H1 (cell line): Measurements from ENCODE around the gene LACTB. TPM values are rescaled to one million over a fixed set of nuclear protein-coding genes. Genes with fewer than 3 reads are reported as not detected.

Experiments used
- CHD1 ChIP-seq: IDR thresholded peaks from 2 replicates; pipeline ENCODE4 v1.6.1; 2012; ENCODE audit warnings: low read depth, low read length, improper control_type of control experiment
- CHD2 ChIP-seq: IDR thresholded peaks from 2 replicates; pipeline ENCODE4 v1.6.1; 2012; ENCODE audit warnings: low read length, improper control_type of control experiment
- PHF8 ChIP-seq: fragments of 200-600 bp; sonication (generic); conservative IDR thresholded peaks from 2 replicates; pipeline ENCODE4 v1.7.1; 2012; ENCODE audit warnings: low read depth, mild to moderate bottlenecking, inconsistent platforms, low read length, moderate library complexity
- SIX5 ChIP-seq: IDR thresholded peaks from 2 replicates; pipeline ENCODE4 v1.6.1; 2011; ENCODE audit warnings: mild to moderate bottlenecking, low read depth, low read length
- TBP ChIP-seq: IDR thresholded peaks from 2 replicates; pipeline ENCODE4 v1.6.1; 2011; ENCODE audit warnings: low read depth, low read length, improper control_type of control experiment
- TEAD4 ChIP-seq: IDR thresholded peaks from 2 replicates; pipeline ENCODE4 v1.6.1; 2012; ENCODE audit warnings: low read depth, low read length, inconsistent platforms, mixed read lengths
- polyA plus RNA-seq, 7 experiments: library from polyadenylated mRNA; depleted of rRNA in 3 of 7; stranded (reverse) in 5 of 7; unstranded in 2 of 7; fragments of >200 nt in 5 of 7; fragments of 200-250 nt in 2 of 7; gene quantifications; 1 replicate in 5 of 7; 2 replicates in 1 of 7; 4 replicates in 1 of 7; pipeline versions ENCODE4 v1.2.1 to v1.2.3, GENCODE V29; 2011 to 2013; ENCODE audit warnings: missing spikeins in 2 of 7, mixed read lengths in 2 of 7
- total RNA-seq: library from RNA; stranded (reverse); fragmentation: NEBNext Ultra II Directional; extraction: Animal tissue kit (Norgen Biotek cat#: 25700); gene quantifications from 2 replicates; pipeline ENCODE4 v1.2.1, GENCODE V29; 2021
- TF ChIP-seq, protein P1 (sequence below): fragments of 300-600 bp; sonication (generic); IDR thresholded peaks from 2 replicates; pipeline ENCODE4 v1.7.1; 2012; ENCODE audit warnings: low read length, moderate library complexity, mild to moderate bottlenecking, inconsistent platforms; ENCODE audit not compliant: insufficient replicate concordance

The LACTB gene
- total and polyA plus RNA-seq, 2 of the 8 experiments (the other 6 are each of a cell fraction or from before 2014, with no cell fraction given), result 5.8 to 14.9 TPM

DNA sequence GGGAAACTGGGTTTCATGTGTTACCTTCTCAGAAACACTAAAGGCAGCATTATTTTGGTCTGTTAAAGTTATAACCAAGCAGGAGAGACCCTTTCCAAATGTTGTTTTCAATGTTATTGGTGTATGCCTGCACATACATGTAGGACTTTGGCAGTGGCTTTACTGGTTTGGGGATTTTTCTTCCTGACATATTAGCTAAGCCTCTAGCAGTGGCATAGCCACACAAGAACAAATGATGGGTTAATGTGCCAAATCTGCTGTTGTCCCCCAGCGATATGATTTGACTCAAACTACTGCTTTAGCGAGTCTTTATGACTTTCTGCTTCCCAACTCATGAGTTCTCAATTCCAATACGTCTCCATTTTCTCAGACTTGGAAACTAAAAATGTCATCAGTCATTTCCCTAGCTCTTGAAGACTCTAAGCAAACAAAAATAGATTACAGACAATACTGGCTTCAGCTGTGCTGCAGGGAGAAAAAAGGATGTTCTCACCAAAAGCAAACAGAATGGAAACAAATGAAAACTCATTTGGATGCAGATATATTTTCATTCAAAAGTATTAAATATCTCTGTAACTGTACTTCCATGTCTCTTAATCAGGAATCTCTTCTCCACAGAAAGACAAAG is 49.5 kb upstream of the LACTB start (continued):
- TF ChIP-seq, protein P1, sequence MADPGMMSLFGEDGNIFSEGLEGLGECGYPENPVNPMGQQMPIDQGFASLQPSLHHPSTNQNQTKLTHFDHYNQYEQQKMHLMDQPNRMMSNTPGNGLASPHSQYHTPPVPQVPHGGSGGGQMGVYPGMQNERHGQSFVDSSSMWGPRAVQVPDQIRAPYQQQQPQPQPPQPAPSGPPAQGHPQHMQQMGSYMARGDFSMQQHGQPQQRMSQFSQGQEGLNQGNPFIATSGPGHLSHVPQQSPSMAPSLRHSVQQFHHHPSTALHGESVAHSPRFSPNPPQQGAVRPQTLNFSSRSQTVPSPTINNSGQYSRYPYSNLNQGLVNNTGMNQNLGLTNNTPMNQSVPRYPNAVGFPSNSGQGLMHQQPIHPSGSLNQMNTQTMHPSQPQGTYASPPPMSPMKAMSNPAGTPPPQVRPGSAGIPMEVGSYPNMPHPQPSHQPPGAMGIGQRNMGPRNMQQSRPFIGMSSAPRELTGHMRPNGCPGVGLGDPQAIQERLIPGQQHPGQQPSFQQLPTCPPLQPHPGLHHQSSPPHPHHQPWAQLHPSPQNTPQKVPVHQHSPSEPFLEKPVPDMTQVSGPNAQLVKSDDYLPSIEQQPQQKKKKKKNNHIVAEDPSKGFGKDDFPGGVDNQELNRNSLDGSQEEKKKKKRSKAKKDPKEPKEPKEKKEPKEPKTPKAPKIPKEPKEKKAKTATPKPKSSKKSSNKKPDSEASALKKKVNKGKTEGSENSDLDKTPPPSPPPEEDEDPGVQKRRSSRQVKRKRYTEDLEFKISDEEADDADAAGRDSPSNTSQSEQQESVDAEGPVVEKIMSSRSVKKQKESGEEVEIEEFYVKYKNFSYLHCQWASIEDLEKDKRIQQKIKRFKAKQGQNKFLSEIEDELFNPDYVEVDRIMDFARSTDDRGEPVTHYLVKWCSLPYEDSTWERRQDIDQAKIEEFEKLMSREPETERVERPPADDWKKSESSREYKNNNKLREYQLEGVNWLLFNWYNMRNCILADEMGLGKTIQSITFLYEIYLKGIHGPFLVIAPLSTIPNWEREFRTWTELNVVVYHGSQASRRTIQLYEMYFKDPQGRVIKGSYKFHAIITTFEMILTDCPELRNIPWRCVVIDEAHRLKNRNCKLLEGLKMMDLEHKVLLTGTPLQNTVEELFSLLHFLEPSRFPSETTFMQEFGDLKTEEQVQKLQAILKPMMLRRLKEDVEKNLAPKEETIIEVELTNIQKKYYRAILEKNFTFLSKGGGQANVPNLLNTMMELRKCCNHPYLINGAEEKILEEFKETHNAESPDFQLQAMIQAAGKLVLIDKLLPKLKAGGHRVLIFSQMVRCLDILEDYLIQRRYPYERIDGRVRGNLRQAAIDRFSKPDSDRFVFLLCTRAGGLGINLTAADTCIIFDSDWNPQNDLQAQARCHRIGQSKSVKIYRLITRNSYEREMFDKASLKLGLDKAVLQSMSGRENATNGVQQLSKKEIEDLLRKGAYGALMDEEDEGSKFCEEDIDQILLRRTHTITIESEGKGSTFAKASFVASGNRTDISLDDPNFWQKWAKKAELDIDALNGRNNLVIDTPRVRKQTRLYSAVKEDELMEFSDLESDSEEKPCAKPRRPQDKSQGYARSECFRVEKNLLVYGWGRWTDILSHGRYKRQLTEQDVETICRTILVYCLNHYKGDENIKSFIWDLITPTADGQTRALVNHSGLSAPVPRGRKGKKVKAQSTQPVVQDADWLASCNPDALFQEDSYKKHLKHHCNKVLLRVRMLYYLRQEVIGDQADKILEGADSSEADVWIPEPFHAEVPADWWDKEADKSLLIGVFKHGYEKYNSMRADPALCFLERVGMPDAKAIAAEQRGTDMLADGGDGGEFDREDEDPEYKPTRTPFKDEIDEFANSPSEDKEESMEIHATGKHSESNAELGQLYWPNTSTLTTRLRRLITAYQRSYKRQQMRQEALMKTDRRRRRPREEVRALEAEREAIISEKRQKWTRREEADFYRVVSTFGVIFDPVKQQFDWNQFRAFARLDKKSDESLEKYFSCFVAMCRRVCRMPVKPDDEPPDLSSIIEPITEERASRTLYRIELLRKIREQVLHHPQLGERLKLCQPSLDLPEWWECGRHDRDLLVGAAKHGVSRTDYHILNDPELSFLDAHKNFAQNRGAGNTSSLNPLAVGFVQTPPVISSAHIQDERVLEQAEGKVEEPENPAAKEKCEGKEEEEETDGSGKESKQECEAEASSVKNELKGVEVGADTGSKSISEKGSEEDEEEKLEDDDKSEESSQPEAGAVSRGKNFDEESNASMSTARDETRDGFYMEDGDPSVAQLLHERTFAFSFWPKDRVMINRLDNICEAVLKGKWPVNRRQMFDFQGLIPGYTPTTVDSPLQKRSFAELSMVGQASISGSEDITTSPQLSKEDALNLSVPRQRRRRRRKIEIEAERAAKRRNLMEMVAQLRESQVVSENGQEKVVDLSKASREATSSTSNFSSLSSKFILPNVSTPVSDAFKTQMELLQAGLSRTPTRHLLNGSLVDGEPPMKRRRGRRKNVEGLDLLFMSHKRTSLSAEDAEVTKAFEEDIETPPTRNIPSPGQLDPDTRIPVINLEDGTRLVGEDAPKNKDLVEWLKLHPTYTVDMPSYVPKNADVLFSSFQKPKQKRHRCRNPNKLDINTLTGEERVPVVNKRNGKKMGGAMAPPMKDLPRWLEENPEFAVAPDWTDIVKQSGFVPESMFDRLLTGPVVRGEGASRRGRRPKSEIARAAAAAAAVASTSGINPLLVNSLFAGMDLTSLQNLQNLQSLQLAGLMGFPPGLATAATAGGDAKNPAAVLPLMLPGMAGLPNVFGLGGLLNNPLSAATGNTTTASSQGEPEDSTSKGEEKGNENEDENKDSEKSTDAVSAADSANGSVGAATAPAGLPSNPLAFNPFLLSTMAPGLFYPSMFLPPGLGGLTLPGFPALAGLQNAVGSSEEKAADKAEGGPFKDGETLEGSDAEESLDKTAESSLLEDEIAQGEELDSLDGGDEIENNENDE, result no peak
- no peak for TF ChIP-seq PHF8
- TF ChIP-seq SIX5, result no peak
- no peak for TF ChIP-seq TBP
- TF ChIP-seq CHD2, result no peak
- no peak for TF ChIP-seq TEAD4
- no peak for TF ChIP-seq CHD1
